ENCODE data around the gene GARIN5A. TPM values are rescaled to one million over a fixed set of nuclear protein-coding genes. Genes with fewer than 3 reads are reported as not detected.

The GARIN5A gene
- total and polyA plus RNA-seq, 8 donors = 1.4 to 2.6 (median 2.1) TPM

- Histone ChIP-seq H3K4me3 (no peak overlapping the region), H3K9me3 (no peaks in the 10 kb centered on the region), H3K27ac (no peak overlapping the region), H3K4me1 (no peaks in the 10 kb centered on the region), H3K27me3 (peaks cover 0 to 7% (median 0%) of the 10 kb centered on the region in 4 donors), H3K36me3 (no peaks in the 10 kb centered on the region)
- no peak for TF ChIP-seq CTCF (IDR thresholded peaks at IDR 0.05)
- DNase-seq (no peak), FAIRE-seq (no peak), ATAC-seq (no peak)
- WGBS, 2 donors = 24 to 32% methylated on average over 13 of the region's 13 CpGs
- intact Hi-C loops (cut with DNase I) = loop anchor here in 2 of 3 donors (5.0 to 10.0 kb wide), 2 partner anchors 98 to 105 kb away; no protein-coding TSS in a partner anchor
Observed at GRCh38 chr19:50460161-50460765, 16.4 kb downstream of the GARIN5A start.

GRCh38 chr19:50459638-50460037 lies 17.0 kb downstream of the GARIN5A start:
- H3K4me3 ChIP-seq = no peak overlapping the region
- FAIRE-seq (no peak), ATAC-seq (no peak), DNase-seq (no peak)
- no peaks in the 10 kb centered on the region for H3K9me3 ChIP-seq
- no peak for TF ChIP-seq CTCF (IDR thresholded peaks at IDR 0.05)
- 39 to 56% methylated on average over 1 of the region's 1 CpG for WGBS, 2 donors
- intact Hi-C loops (cut with DNase I) = loop anchor here in 2 of 3 donors (5.0 to 10.0 kb wide), 3 partner anchors 87 to 105 kb away; no protein-coding TSS in a partner anchor
- peaks cover 0 to 7% (median 0%) of the 10 kb centered on the region in 4 donors for H3K27me3 ChIP-seq
- H3K27ac ChIP-seq = no peak overlapping the region
- H3K36me3 ChIP-seq = no peaks in the 10 kb centered on the region
- H3K4me1 ChIP-seq = no peaks in the 10 kb centered on the region

GRCh38 chr19:50459067-50459456 lies 17.6 kb downstream of the GARIN5A start:
- H3K27ac ChIP-seq = no peak overlapping the region
- TF ChIP-seq CTCF (IDR thresholded peaks at IDR 0.05) = no peak
- no peak for FAIRE-seq
- no peaks in the 10 kb centered on the region for H3K4me1 ChIP-seq
- H3K36me3 ChIP-seq = no peaks in the 10 kb centered on the region
- no peaks in the 10 kb centered on the region for H3K9me3 ChIP-seq
- peaks cover 0 to 7% (median 0%) of the 10 kb centered on the region in 4 donors for H3K27me3 ChIP-seq
- no peak for ATAC-seq
- no peak overlapping the region for H3K4me3 ChIP-seq
- intact Hi-C loops (cut with DNase I) = loop anchor here in 1 of 3 donors (5.0 kb wide), 1 partner anchor 87 kb away; no protein-coding TSS in a partner anchor
- 45 to 58% methylated on average over 32 of the region's 32 CpGs for WGBS, 2 donors
- DNase-seq = no peak

- ATAC-seq = no peak
- Histone ChIP-seq H3K27me3 (peaks cover 0 to 7% (median 0%) of the 10 kb centered on the region in 4 donors), H3K4me1 (no peaks in the 10 kb centered on the region), H3K27ac (no peak overlapping the region), H3K4me3 (no peak overlapping the region), H3K9me3 (no peaks in the 10 kb centered on the region), H3K36me3 (no peaks in the 10 kb centered on the region)
- no peak for DNase-seq
- TF ChIP-seq CTCF (IDR thresholded peaks at IDR 0.05) = no peak
- WGBS, 2 donors = 31 to 46% methylated on average over 50 of the region's 50 CpGs
- no peak for FAIRE-seq
- intact Hi-C loops (cut with DNase I) = loop anchor here in 1 of 3 donors (5.0 kb wide), 1 partner anchor 86 kb away; no protein-coding TSS in a partner anchor
Observed at GRCh38 chr19:50458396-50459066, 18.1 kb downstream of the GARIN5A start.

Data from pancreas (tissue), 10 donors.